ENCODE results near the gene SSPN. TPM values are rescaled to one million over a fixed set of nuclear protein-coding genes. Genes with fewer than 3 reads are reported as not detected.

Gene SSPN
- total and polyA plus RNA-seq, 9 of the 15 experiments (the other 6 are each of a cell fraction or from before 2014, with no cell fraction given): 0.40 TPM; not detected in 8

DNA sequence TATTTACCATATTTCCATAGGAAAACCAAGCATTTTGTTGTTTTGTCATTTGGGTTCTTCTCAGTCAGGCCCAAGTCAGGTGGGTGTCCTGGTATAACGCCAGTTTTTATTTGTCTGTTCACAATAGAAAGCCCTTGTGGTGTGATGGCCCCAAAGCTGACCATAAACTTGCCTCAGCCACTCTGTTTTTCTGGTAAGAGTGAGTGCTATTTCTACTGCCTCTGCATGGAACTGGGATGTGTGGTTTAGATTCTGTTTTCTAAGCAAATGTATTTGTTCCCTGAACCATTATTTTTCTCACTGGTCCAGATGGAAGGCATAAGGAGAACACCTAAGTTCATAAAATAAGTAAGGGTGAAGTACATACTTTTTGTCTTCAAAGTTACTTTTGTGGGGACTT, 1.8 kb upstream of the SSPN start:
- ChIA-PET CTCF (ENCODE audit: low intra/inter-chr PET ratio) (no interaction called here), POLR2A (interaction anchor here (1.4 kb wide), 1 partner anchor 59 kb away, joined by 3 read pairs; no protein-coding TSS in a partner anchor)
- H3K27ac ChIP-seq (ENCODE audit: extremely low read depth, low read depth, low read length): no peak overlapping the region
- no peaks in the 10 kb centered on the region for H3K79me2 ChIP-seq (ENCODE audit: control insufficient read depth, insufficient read depth, low read length)
- in situ Hi-C loops (cut with MboI) (no loop called here), intact Hi-C loops (cut with micrococcal nuclease) (no loop called here)
- no peak overlapping the region for H3K4me3 ChIP-seq
- no peak overlapping the region for H3K4me2 ChIP-seq (ENCODE audit: insufficient read depth, low read length)
- no peaks in the 10 kb centered on the region for H3K9me1 ChIP-seq (ENCODE audit: control insufficient read depth, insufficient read depth, low read length)
- no peak overlapping the region for H2AFZ ChIP-seq (ENCODE audit: low read depth, low read length)
- H3K36me3 ChIP-seq (ENCODE audit: control insufficient read depth, insufficient read depth, low read length): no peaks in the 10 kb centered on the region
- H3K4me1 ChIP-seq (replicated peaks in 1 of 2; ENCODE audit: control insufficient read depth in 2 of 2, insufficient read depth in 2 of 2, low read length in 2 of 2): peaks cover 0 to 10% of the 10 kb centered on the region in 2 experiments; a peak in 2 of 5 replicates
- no peaks in the 10 kb centered on the region for H3K9me3 ChIP-seq (replicated peaks; ENCODE audit: control insufficient read depth, insufficient read depth, low read depth, low read length)
- FAIRE-seq (no peak), ATAC-seq (no peak), DNase-seq (ENCODE audit: extremely low read depth in 1 of 4, low spot score in 3 of 4) (no peak)
- H3K9ac ChIP-seq (ENCODE audit: insufficient read depth in 1 of 2, low read depth in 2 of 2, low read length in 2 of 2): no peak overlapping the region
- no peaks in the 10 kb centered on the region for H4K20me1 ChIP-seq (replicated peaks; ENCODE audit: control insufficient read depth, insufficient read depth, low read length)
- WGBS (ENCODE audit: insufficient coverage, low coverage, missing lambda C conversion rate): 0% methylated on average over 1 of the region's 1 CpG
- H3K27me3 ChIP-seq (ENCODE audit: control insufficient read depth in 2 of 2, insufficient read depth in 2 of 2, low read length in 2 of 2): peaks cover 8 to 23% of the 10 kb centered on the region in 2 experiments; a peak in 4 of 5 replicates
- no TSS peak for BruUV-seq (replicated peaks)
- TF ChIP-seq ZNF12 (CRISPR knock-in tag; IDR thresholded peaks at IDR 0.05) (no peak), CBX8 (IDR thresholded peaks at IDR 0.05; ENCODE audit: borderline replicate concordance, extremely low read depth, low read depth, low read length, poor library complexity, severe bottlenecking) (no peak), RFX5 (IDR thresholded peaks at IDR 0.05; ENCODE audit: low read depth, low read length) (no peak), ZKSCAN8 (CRISPR knock-in tag; IDR thresholded peaks at IDR 0.05) (no peak)
- TF ChIP-seq, protein P1, sequence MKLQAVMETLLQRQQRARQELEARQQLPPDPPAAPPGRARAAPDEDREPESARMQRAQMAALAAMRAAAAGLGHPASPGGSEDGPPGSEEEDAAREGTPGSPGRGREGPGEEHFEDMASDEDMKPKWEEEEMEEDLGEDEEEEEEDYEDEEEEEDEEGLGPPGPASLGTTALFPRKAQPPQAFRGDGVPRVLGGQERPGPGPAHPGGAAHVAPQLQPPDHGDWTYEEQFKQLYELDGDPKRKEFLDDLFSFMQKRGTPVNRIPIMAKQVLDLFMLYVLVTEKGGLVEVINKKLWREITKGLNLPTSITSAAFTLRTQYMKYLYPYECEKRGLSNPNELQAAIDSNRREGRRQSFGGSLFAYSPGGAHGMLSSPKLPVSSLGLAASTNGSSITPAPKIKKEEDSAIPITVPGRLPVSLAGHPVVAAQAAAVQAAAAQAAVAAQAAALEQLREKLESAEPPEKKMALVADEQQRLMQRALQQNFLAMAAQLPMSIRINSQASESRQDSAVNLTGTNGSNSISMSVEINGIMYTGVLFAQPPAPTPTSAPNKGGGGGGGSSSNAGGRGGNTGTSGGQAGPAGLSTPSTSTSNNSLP (IDR thresholded peaks at IDR 0.05; ENCODE audit: borderline replicate concordance, low read depth, low read length): no peak
- TF ChIP-seq, protein P2, sequence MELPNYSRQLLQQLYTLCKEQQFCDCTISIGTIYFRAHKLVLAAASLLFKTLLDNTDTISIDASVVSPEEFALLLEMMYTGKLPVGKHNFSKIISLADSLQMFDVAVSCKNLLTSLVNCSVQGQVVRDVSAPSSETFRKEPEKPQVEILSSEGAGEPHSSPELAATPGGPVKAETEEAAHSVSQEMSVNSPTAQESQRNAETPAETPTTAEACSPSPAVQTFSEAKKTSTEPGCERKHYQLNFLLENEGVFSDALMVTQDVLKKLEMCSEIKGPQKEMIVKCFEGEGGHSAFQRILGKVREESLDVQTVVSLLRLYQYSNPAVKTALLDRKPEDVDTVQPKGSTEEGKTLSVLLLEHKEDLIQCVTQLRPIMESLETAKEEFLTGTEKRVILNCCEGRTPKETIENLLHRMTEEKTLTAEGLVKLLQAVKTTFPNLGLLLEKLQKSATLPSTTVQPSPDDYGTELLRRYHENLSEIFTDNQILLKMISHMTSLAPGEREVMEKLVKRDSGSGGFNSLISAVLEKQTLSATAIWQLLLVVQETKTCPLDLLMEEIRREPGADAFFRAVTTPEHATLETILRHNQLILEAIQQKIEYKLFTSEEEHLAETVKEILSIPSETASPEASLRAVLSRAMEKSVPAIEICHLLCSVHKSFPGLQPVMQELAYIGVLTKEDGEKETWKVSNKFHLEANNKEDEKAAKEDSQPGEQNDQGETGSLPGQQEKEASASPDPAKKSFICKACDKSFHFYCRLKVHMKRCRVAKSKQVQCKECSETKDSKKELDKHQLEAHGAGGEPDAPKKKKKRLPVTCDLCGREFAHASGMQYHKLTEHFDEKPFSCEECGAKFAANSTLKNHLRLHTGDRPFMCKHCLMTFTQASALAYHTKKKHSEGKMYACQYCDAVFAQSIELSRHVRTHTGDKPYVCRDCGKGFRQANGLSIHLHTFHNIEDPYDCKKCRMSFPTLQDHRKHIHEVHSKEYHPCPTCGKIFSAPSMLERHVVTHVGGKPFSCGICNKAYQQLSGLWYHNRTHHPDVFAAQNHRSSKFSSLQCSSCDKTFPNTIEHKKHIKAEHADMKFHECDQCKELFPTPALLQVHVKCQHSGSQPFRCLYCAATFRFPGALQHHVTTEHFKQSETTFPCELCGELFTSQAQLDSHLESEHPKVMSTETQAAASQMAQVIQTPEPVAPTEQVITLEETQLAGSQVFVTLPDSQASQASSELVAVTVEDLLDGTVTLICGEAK (IDR thresholded peaks at IDR 0.05): no peak
- TF ChIP-seq, protein P2 (CRISPR knock-in tag; IDR thresholded peaks at IDR 0.05): no peak
- TF ChIP-seq, protein P3, sequence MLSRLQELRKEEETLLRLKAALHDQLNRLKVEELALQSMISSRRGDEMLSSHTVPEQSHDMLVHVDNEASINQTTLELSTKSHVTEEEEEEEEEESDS (CRISPR knock-in tag; IDR thresholded peaks at IDR 0.05): no peak
- TF ChIP-seq, protein P4, sequence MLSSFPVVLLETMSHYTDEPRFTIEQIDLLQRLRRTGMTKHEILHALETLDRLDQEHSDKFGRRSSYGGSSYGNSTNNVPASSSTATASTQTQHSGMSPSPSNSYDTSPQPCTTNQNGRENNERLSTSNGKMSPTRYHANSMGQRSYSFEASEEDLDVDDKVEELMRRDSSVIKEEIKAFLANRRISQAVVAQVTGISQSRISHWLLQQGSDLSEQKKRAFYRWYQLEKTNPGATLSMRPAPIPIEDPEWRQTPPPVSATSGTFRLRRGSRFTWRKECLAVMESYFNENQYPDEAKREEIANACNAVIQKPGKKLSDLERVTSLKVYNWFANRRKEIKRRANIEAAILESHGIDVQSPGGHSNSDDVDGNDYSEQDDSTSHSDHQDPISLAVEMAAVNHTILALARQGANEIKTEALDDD (IDR thresholded peaks at IDR 0.05): no peak

Data from K562 (cell line).